Non-pigmented ciliary epithelial cell (primary cell): ENCODE measurements around the gene ITGB2.

ENCODE experiments used
- DNase-seq: peaks from one replicate; pipeline ENCODE4 v3.0.0-alpha.2; 2010; ENCODE audit warnings: low read depth

Gene ITGB2

GRCh38 chr21:44846485-44847260, 74.0 kb downstream of the ITGB2 start:
- DNase-seq, result no peak

- DNase-seq, result no peak
Observed at GRCh38 chr21:44846224-44846484, 74.5 kb downstream of the ITGB2 start.

- DNase-seq, result no peak
Observed at GRCh38 chr21:44845418-44846223, 75.1 kb downstream of the ITGB2 start.

GRCh38 chr21:44844256-44844655, 76.4 kb downstream of the ITGB2 start:
- DNase-seq, result no peak

GRCh38 chr21:44842721-44843445, 77.8 kb downstream of the ITGB2 start:
- DNase-seq, result no peak

- no peak for DNase-seq
Observed at GRCh38 chr21:44842087-44842486, 78.6 kb downstream of the ITGB2 start.

- DNase-seq, result no peak
Observed at GRCh38 chr21:44840771-44841170, 79.9 kb downstream of the ITGB2 start.

- no peak for DNase-seq
Observed at GRCh38 chr21:44838951-44839350, 81.7 kb downstream of the ITGB2 start.

- DNase-seq, result no peak
Observed at GRCh38 chr21:44838039-44838895, 82.4 kb downstream of the ITGB2 start.

- no peak for DNase-seq
Observed at GRCh38 chr21:44837537-44837936, 83.2 kb downstream of the ITGB2 start.

GRCh38 chr21:44836666-44837471, 83.8 kb downstream of the ITGB2 start:
- no peak for DNase-seq

GRCh38 chr21:44836349-44836665, 84.4 kb downstream of the ITGB2 start:
- DNase-seq, result no peak
